Activated T-cell treated with anti-CD3 and anti-CD28 coated beads, Interleukin-2, amount 50 U/mL, for 72 hours (primary cell): ENCODE results near the gene OSBP2. TPM values are rescaled to one million over a fixed set of nuclear protein-coding genes. Genes with fewer than 3 reads are reported as not detected.
A peak's percentile ranks its signal among the peaks of the same experiment; 100 is the strongest.

Experiments used
- ATAC-seq, 2 donors: fragments of 150-1000 bp; cut with Tn5 transposase; replicated peaks in 1 of 2; 2 replicates each; pipeline ENCODE4 v1.10.0; 2021; ENCODE audit warnings: moderate library complexity in 2 of 2, mild to moderate bottlenecking in 1 of 2
- DNase-seq, 2 donors: peaks; one replicate each; pipeline ENCODE4 v3.0.0; 2021 to 2022; ENCODE audit warnings: mixed read lengths in 1 of 2
- H3K27ac Mint-ChIP-seq: one replicate; pipeline ENCODE4 v1.8.0; 2022; ENCODE audit warnings: mild to moderate bottlenecking, moderate library complexity, mixed read lengths
- H3K27me3 Mint-ChIP-seq: one replicate; pipeline ENCODE4 v1.8.0; 2022; ENCODE audit warnings: low read depth, mixed read lengths
- H3K36me3 Mint-ChIP-seq, 2 donors: one replicate each; pipeline ENCODE4 v1.8.0; 2022; ENCODE audit warnings: mixed read lengths in 2 of 2, mild to moderate bottlenecking in 1 of 2; ENCODE audit not compliant: insufficient read depth in 2 of 2
- H3K4me1 Mint-ChIP-seq: one replicate; pipeline ENCODE4 v1.8.0; 2022; ENCODE audit warnings: low read depth, mixed read lengths
- H3K4me3 Mint-ChIP-seq, 2 donors: one replicate each; pipeline ENCODE4 v1.8.0; 2022; ENCODE audit warnings: mild to moderate bottlenecking in 2 of 2, mixed read lengths in 2 of 2, moderate library complexity in 2 of 2
- H3K9me3 Mint-ChIP-seq, 2 donors: one replicate each; pipeline ENCODE4 v1.8.0; 2022; ENCODE audit warnings: mixed read lengths in 2 of 2
- total RNA-seq, 2 donors: library from RNA; stranded (reverse); gene quantifications; one replicate each; pipeline ENCODE4 v1.2.3, GENCODE V29; 2022

OSBP2 gene
- total RNA-seq, 2 donors from 2014 or later: 7.2 to 11.9 TPM

DNA sequence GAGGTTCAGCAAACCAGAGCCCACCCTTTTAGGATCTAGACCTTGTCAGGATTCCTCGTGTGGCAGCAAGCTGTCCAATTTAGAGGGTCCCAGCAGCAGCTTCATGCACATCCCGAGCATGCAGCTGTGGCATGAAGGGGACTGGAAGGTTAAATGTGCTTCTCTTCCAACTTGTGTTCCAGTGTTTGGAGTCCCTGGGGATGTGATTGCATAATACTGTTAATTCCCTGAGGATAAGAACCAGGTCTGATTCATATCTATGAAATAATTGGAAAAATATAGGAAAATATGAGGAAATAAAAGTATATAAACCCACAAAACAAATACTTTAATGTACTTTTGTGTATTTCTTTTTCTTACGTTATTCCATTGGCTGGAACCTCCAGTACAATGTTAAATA lies 143.4 kb downstream of the OSBP2 start:
- no peak overlapping the region for H3K27ac Mint-ChIP-seq
- no peaks in the 10 kb centered on the region for H3K4me1 Mint-ChIP-seq

GRCh38 chr22:30841273-30841672 lies 146.6 kb downstream of the OSBP2 start:
- H3K27me3 Mint-ChIP-seq: no peaks in the 10 kb centered on the region
- H3K9me3 Mint-ChIP-seq: peaks cover 0 to 2% of the 10 kb centered on the region in 2 donors
- ATAC-seq (peak; percentile 40 to 75), DNase-seq (no peak)
- H3K4me3 Mint-ChIP-seq: no peak overlapping the region
- no peak overlapping the region for H3K27ac Mint-ChIP-seq
- no peaks in the 10 kb centered on the region for H3K36me3 Mint-ChIP-seq
- no peaks in the 10 kb centered on the region for H3K4me1 Mint-ChIP-seq

More for the DNA sequence above, 143.4 kb downstream of the OSBP2 start:
- Mint-ChIP-seq H3K27me3 (no peaks in the 10 kb centered on the region), H3K36me3 (no peaks in the 10 kb centered on the region), H3K9me3 (peaks cover 0 to 2% of the 10 kb centered on the region in 2 donors), H3K4me3 (no peak overlapping the region)
- DNase-seq (no peak), ATAC-seq (no peak)

DNA sequence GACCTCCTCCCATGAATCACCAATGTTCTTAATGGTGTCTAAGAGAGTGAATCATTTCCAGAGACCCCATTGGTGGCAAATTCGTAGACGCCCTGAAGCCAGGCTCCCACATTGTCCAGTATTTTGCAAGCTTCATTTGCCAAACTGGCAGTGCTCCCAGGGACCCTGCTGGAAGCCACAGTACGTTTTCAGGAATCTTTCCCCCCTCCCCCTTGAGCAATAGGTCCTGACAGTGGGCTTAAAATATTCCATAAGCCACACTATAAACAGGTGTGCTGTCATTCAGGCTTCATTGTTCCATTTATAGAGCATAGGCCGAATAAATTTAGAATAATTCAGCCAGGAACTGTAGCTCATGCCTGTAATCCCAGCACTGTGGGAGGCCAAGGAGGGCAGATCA lies 148.6 kb downstream of the OSBP2 start:
- H3K27me3 Mint-ChIP-seq: no peaks in the 10 kb centered on the region
- ATAC-seq (no peak), DNase-seq (no peak)
- peaks cover 0 to 2% of the 10 kb centered on the region in 2 donors for H3K36me3 Mint-ChIP-seq
- no peak overlapping the region for H3K27ac Mint-ChIP-seq
- H3K4me3 Mint-ChIP-seq: no peak overlapping the region
- H3K9me3 Mint-ChIP-seq: peaks cover 0 to 2% of the 10 kb centered on the region in 2 donors
- H3K4me1 Mint-ChIP-seq: no peaks in the 10 kb centered on the region

- H3K27me3 Mint-ChIP-seq: peaks cover 11% of the 10 kb centered on the region
- DNase-seq: no peak
- H3K27ac Mint-ChIP-seq: no peak overlapping the region
- H3K9me3 Mint-ChIP-seq: no peaks in the 10 kb centered on the region
- H3K4me3 Mint-ChIP-seq: no peak overlapping the region
- no peak for ATAC-seq
- H3K4me1 Mint-ChIP-seq: no peaks in the 10 kb centered on the region
- peaks cover 1 to 3% of the 10 kb centered on the region in 2 donors for H3K36me3 Mint-ChIP-seq
Measured at GRCh38 chr22:30847583-30847982, 152.9 kb downstream of the OSBP2 start.

- DNase-seq: no peak
- Mint-ChIP-seq H3K9me3 (peaks cover 3 to 6% of the 10 kb centered on the region in 2 donors), H3K4me3 (no peak overlapping the region), H3K4me1 (no peaks in the 10 kb centered on the region), H3K27ac (no peak overlapping the region), H3K27me3 (no peaks in the 10 kb centered on the region), H3K36me3 (peaks cover 3% of the 10 kb centered on the region in 2 donors)
- no peak for ATAC-seq
Measured at GRCh38 chr22:30855266-30855665, 160.6 kb downstream of the OSBP2 start.

GRCh38 chr22:30855677-30856518 lies 161.2 kb downstream of the OSBP2 start:
- Mint-ChIP-seq H3K27me3 (no peaks in the 10 kb centered on the region), H3K36me3 (peaks cover 3% of the 10 kb centered on the region in 2 donors), H3K4me3 (no peak overlapping the region), H3K4me1 (no peaks in the 10 kb centered on the region), H3K9me3 (peaks cover 3 to 6% of the 10 kb centered on the region in 2 donors), H3K27ac (no peak overlapping the region)
- DNase-seq: no peak
- no peak for ATAC-seq

DNA sequence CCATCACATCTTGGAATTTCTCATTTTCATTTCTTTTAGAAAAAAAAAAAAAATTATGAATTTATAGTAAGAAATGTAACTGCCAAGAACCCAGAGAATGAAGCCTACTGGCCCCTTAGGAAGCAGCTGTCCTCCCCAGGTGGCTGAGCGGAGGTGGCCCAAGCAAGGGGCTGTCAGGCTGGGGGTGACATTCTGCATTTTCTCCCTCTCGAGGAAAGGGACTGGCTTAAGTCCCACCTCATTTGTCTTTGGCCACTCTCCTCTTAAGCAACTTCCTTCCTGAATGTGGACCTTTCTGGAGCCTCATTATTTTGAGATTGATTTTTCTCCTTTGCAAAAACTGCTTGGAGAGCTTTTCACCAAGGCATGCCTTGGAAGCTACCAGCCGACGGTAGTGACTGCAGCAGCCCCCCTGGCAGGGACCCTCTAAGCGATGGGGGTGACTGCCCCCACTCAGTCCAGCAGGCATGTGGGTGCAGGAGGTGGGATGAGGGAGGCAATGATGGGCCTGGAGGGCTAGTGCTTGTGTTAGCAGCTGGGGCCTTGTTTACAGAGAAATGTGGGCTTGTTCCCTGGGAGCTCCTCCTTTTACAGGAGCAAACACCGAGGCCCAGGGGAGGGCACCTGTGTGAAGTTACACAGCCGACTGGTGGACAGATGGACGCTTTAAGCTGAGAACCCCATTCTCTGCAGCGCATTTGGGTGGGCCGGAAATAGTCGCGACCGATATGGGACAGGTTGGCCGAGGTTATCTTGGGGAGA lies 162.2 kb downstream of the OSBP2 start:
- H3K4me3 Mint-ChIP-seq: no peak overlapping the region
- H3K4me1 Mint-ChIP-seq: no peaks in the 10 kb centered on the region
- H3K36me3 Mint-ChIP-seq: peaks cover 3% of the 10 kb centered on the region in 2 donors
- DNase-seq: no peak
- H3K9me3 Mint-ChIP-seq: peaks cover 3 to 6% of the 10 kb centered on the region in 2 donors
- H3K27ac Mint-ChIP-seq: no peak overlapping the region
- ATAC-seq: no peak
- no peaks in the 10 kb centered on the region for H3K27me3 Mint-ChIP-seq

GRCh38 chr22:30857791-30858190 lies 163.1 kb downstream of the OSBP2 start:
- Mint-ChIP-seq H3K36me3 (peaks cover 3% of the 10 kb centered on the region in 2 donors), H3K9me3 (peaks cover 3 to 6% of the 10 kb centered on the region in 2 donors), H3K4me3 (no peak overlapping the region), H3K27ac (no peak overlapping the region), H3K27me3 (no peaks in the 10 kb centered on the region), H3K4me1 (no peaks in the 10 kb centered on the region)
- DNase-seq (no peak), ATAC-seq (no peak)

DNA sequence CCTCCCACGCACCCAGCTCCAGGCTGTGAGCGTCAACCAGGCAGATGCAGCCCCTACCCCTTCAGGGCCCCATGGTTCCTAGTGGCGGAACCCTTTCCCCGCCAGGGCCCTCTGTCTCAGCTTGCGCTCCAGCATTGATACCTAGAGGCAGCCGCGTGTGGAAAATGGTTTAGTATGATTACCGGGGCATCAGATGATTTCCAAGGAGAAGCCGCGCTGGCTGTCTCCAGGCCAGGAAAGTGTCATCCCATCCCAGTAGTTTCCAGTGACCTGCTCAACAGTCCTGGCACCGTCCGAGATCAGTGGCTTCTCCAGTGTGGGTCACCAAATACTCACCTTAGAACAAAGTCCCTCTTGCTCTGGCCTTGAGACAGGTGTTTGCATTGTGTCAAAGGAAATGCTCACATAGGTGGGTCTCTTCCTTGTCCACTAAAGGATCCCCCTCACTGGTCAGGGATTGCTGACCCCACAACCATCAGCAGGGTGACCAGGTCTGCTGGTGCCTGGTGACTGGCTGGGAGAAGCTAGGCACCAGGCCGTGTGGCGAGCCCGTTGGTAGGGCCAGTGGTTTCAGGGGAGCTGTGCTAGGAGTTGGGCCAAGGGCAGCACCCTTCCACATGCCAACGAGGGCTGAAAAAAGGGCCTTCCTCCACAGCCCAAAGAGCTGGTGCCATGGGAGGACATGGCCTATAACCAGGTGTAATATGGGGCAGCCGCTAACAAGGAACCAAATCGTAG lies 164.5 kb downstream of the OSBP2 start:
- ATAC-seq (no peak), DNase-seq (no peak)
- Mint-ChIP-seq H3K27me3 (no peaks in the 10 kb centered on the region), H3K4me3 (no peak overlapping the region), H3K4me1 (no peaks in the 10 kb centered on the region), H3K27ac (no peak overlapping the region), H3K9me3 (peaks cover 3 to 4% of the 10 kb centered on the region in 2 donors), H3K36me3 (peaks cover 3% of the 10 kb centered on the region in 2 donors)

DNA sequence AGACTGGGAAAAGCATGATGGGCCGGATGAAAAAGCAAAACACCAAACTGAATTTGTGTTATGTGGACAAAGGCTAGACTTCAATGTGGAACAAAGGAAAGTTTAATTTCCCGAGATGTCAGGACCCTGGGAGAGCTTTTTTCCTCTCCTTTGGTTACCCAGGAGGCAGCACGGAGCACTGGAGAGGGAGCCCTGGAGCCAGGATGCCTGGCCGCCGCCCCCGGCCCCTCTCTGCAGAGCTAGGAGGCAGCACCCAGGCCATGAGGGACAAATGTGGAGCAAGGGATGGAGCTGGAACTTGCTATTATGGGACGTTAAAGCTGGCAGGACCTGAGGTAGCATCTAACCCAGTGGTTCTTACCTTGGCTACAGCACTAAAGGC lies 165.0 kb downstream of the OSBP2 start:
- H3K9me3 Mint-ChIP-seq: peaks cover under 1 to 1% of the 10 kb centered on the region in 2 donors
- peaks cover 1% of the 10 kb centered on the region in 2 donors for H3K36me3 Mint-ChIP-seq
- H3K27me3 Mint-ChIP-seq: no peaks in the 10 kb centered on the region
- no peak for ATAC-seq
- no peaks in the 10 kb centered on the region for H3K4me1 Mint-ChIP-seq
- no peak for DNase-seq
- H3K4me3 Mint-ChIP-seq: no peak overlapping the region
- no peak overlapping the region for H3K27ac Mint-ChIP-seq

GRCh38 chr22:30860176-30861105 lies 165.8 kb downstream of the OSBP2 start:
- no peak overlapping the region for H3K4me3 Mint-ChIP-seq
- H3K27me3 Mint-ChIP-seq: no peaks in the 10 kb centered on the region
- no peaks in the 10 kb centered on the region for H3K4me1 Mint-ChIP-seq
- DNase-seq (no peak), ATAC-seq (no peak)
- H3K36me3 Mint-ChIP-seq: no peaks in the 10 kb centered on the region
- H3K9me3 Mint-ChIP-seq: no peaks in the 10 kb centered on the region
- H3K27ac Mint-ChIP-seq: no peak overlapping the region

DNA sequence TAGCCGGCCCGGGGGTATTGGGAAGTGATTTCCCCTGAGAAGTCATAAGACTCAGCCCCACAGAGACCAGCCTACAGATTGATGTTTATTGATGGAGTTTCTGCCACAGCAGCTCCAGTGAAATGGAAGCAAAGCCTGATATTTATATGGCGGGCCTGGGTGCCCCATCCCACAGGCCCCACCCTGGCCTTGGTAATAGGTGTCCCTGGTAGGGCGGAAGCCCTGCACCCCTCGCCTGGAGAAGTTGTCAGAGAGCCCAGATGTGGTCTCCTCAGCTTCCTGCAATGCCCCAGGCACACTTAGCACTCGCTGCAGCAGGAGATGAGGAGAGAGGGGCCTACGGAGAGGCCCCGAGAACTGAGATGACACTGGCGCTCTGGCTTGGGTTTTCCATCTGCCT lies 166.5 kb downstream of the OSBP2 start:
- Mint-ChIP-seq H3K27me3 (no peaks in the 10 kb centered on the region), H3K4me3 (no peak overlapping the region), H3K9me3 (no peaks in the 10 kb centered on the region), H3K36me3 (no peaks in the 10 kb centered on the region), H3K4me1 (no peaks in the 10 kb centered on the region), H3K27ac (no peak overlapping the region)
- DNase-seq (no peak), ATAC-seq (no peak)
